Kidney tubule cell (primary cell): ENCODE results near the gene C2orf81.
"Not testable (repeated sequence)": the region's sequence is repeated elsewhere in the genome, so short reads cannot be mapped to it uniquely, and the experiment has no call there.

Source experiments
- DNase-seq: peaks from one replicate; pipeline ENCODE4 v3.0.0-alpha.2; 2018; ENCODE audit warnings: low spot score

The C2orf81 gene

DNA sequence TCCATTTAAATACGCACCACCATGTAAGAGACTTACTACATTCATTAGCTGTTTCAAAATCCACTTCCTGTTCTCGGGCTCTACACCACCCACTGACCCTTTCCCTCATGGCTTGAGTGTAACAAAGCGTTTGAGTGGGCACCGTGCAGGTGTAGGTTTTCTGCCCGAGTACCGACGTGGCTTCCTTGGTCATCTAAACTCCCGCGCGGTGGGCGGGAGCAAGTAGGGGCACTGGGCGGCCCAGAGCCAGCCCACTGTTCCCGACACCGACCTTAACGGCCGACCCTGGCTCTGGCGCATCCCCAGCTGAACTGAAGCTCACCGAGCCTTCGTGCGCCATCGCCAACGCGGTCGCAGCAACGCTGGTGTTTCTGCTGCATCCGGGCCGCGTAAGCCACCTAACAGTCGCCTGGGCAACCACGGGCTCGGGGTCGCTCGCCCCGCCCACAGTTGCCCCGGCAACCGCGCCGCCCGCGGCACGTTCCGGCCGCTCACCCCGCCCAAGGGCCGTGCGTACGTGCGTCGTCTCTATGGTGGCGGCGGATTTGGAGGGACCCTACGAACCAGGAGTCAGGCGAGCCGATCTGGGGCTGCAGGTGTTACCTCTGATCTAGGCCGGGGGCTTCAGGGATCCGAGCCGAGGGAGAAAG lies at the start of gene C2orf81, which contains the start of gene WDR54:
Gene C2orf81 (minus strand): TSS at position 399 of the 650 bp plus-strand sequence. CDS start 59 bp downstream, at position 340.
Gene WDR54 (plus strand): TSS at position 510 of the 650 bp plus-strand sequence. CDS start 424 bp downstream, outside the sequence.
- peak; percentile 94 for DNase-seq

- not testable (repeated sequence) for DNase-seq
These were observed 49.3 kb upstream of the C2orf81 start for GRCh38 chr2:74470742-74471141.

- peak; percentile 13 for DNase-seq
These were observed 43.0 kb upstream of the C2orf81 start for GRCh38 chr2:74464406-74464805.

DNA sequence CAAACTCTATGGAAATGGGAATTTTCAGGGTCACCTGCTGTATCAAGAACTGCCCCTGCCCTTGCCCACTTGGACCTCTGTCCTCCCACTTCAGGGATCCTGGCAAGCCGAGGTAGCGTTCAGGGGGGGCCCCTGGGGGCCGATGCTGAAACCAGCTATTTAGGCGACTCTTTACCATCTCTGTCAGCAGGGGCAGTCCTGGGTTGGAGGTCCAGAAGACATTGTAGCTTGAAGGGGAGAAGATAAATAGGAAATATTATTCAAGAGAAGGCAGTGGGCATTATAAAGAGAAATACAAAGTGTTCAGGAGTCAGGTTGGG lies 41.3 kb upstream of the C2orf81 start:
- no peak for DNase-seq

GRCh38 chr2:74462054-74462785 lies 40.8 kb upstream of the C2orf81 start:
- no peak for DNase-seq

GRCh38 chr2:74461187-74462053 lies 40.0 kb upstream of the C2orf81 start:
- DNase-seq = no peak

- not testable (repeated sequence) for DNase-seq
These were observed 38.8 kb upstream of the C2orf81 start for GRCh38 chr2:74460187-74460586.

DNA sequence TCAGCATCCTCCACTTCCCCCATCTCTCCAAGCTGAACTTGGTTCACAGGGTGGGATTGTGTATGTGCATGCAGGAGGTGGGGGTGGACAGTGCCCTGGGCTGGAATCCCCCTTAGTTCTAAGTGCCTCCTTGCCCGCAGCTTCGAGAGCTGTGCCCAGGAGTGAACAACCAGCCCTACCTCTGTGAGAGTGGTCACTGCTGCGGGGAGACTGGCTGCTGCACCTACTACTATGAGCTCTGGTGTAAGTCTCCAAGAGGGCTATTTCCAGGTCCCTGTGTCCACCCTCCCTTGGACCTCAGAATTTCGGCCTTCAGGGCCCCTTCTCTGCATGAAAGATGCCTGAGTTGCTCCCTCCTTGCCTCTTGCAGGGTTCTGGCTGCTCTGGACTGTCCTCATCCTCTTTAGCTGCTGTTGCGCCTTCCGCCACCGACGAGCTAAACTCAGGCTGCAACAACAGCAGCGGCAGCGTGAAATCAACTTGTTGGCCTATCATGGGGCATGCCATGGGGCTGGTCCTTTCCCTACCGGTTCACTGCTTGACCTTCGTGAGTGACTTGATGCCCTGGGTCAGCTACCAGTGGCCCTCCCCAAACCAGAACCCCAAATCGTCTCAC lies 38.2 kb upstream of the C2orf81 start:
- not testable (repeated sequence) for DNase-seq

DNA sequence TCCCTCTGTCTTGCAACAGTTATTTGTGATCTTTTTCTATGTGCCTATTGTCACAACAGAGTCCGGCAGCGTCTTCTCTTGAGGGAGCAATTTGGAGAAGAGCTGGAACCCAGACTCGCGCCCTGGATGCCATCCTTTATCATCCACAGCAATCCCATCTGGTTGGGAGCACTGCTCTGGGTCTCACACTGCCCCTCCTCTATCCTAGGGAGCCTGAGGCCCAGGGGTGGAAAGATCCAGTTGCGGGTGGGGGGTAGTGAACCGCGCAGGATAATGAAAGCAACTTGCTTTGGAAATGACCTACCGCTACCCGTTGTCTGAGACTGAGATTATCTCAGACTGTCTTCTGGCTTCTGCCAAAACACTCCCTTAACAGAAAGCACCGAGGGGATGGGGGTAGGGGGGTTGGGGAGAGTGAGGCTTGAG lies 37.5 kb upstream of the C2orf81 start:
- peak; percentile 28 for DNase-seq

DNA sequence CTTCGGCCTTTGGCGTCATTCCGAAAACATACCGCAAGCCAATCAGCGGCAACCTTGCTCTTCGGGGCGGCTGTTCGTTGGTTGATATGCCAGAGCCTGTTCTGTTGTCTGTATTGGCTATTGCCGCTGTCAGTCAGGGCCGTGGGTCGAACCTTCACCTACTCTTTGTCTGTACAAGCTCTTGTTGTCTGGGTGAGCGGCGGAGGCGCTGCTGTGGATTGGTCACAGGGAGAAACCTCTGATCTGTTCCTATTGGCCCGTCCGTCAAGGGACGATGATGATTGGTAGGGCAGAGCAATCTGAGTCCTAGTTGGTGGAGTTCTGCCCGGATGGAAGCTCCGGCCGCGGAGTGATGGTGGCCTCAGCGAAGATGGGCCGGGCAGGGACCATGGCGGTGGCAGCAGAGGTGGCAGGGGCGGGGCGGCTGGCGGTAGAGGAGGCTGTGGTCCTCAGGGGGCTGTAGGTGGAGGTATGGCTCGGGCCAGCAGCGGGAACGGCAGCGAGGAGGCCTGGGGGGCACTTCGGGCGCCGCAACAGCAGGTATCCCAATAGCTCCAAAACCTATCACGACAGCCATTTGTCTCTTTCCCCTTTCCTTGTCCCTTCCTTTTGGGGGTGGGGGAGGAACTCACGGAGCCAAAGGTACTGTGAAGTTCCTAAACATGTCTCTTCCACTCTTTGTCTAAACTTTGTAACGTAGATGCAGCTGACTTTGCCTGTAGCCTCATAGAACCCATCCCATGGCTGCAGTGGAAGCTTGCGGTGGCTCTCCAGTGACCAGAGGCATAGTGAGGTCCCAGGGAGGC lies 36.9 kb upstream of the C2orf81 start, which contains the start of gene WBP1:
Gene WBP1 (plus strand): TSS at position 307 of the 806 bp plus-strand sequence. CDS start 165 bp downstream, at position 472.
- DNase-seq = peak; percentile 100

- DNase-seq = peak; percentile 64
These were observed 36.2 kb upstream of the C2orf81 start for GRCh38 chr2:74457549-74458131.

GRCh38 chr2:74457129-74457548 lies 35.7 kb upstream of the C2orf81 start:
- DNase-seq = no peak

DNA sequence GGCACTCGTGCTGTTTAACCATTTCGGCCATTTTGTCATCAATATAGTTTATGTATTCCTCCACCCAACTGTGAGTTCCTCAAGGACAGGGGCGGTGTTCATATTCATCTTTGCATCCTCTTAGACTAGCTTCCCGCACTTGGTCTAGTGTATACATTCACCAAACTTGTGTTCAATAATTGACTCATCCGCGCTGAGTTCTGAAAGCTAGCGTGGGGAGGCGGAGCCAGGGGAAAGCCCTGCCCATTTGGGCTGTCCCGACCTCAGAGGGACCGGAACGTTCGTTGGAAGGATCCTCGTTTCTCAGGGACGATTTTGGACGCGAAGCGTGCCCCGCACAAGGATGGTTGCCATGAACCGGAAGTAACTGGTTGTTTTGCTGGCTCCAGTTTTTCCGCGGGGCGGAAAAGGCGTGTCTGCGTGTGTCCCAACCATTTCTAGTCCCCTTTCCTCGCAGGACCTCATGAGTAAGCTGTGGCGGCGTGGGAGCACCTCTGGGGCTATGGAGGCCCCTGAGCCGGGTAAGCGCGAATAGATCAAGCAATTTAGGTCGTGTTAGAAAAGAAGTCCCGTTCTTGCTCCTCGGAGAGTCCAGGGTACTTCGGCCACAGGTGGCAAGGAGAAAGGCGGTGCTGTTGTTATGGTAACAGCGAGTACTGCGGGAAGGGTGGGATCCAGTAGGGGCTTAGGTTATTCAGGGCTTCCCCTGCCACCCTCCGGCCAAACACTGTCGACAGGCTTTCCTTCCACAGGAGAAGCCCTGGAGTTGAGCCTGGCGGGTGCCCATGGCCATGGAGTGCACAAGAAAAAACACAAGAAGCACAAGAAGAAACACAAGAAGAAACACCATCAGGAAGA lies 33.5 kb upstream of the C2orf81 start, which contains the start of gene INO80B:
Gene INO80B (plus strand): TSS at position 434 of the 858 bp plus-strand sequence. CDS start 30 bp downstream, at position 464.
- peak; percentile 98 for DNase-seq

DNA sequence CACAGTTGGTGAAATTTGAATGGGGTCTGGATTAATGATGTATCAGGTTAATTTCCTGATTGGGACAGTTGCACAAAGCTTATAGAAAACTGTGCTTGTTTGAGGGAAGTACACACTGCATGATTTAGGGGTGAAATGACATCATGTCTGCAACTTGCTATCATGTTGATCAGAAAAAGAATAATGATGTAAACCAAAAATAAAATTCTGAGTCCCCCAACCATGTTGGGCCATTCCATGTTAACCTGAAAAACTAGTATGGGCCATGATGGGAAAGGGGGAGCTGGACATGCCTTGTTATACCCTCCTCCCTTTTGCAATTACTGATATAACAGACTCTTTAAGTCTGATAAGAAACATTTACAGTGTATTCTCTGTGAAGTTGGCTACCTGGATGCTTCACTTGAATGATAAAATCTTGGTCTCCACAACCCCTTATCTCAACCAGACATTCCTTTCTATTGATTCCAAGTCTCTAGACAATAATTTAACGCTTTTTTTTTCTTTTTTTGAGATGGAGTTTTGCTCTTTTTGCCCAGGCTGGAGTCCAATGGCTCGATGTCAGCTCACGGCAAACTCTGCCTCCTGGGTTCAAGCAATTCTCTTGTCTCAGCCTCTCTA lies 29.3 kb upstream of the C2orf81 start:
- DNase-seq = no peak

DNA sequence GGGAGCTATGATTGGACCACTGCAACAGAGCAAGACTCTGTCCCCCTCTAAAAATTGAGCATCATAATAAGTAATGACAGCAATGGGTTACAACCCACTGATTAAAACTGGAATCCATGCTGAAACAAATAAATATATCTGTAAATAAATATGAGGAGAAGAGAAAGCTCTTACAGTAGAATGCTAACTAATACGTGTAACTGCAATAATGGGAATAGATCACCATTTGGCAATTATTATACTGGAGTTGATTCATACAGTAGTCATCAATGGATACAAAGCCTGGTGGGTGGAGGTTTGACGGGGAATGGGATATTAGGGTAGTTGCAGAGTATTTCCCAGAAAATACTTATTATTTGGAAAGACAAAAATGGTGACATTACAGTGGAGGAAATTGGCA lies 27.4 kb upstream of the C2orf81 start:
- DNase-seq = no peak

DNA sequence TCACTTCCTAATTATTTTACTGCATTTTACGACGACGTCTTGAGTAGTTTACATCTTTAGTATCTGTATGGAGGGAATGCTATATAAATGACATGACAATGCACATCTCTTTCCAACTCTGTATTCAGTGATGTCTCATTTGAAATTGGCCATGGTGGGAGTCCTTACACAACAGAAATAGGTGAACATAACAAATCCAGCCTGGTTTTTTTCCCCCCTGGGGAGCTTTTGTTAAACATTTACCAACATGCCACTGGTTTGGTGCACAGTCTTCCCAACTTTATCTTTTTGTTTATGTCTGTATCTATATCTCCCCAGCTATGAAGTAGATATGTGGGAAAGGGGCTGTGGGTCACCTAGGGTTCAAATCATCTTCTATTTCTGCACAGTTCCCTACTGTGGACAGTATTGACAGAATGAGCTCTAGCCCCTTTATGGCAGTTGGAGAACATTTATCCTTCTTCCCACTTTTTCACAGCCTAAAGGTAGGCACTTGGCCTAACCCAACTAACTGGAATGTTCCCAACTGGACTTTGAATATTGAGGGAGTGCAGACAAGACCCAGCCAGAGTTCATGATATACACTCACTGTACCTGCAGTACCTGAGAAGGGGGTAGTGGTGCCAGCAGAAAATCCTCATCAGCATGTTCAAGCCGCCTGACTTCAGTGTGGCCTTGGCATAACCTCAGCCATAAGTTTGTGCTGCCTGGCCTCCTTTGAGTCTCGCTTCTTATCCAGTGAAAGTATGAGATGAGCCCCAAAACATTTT lies 26.0 kb upstream of the C2orf81 start:
- DNase-seq = peak; percentile 31

DNA sequence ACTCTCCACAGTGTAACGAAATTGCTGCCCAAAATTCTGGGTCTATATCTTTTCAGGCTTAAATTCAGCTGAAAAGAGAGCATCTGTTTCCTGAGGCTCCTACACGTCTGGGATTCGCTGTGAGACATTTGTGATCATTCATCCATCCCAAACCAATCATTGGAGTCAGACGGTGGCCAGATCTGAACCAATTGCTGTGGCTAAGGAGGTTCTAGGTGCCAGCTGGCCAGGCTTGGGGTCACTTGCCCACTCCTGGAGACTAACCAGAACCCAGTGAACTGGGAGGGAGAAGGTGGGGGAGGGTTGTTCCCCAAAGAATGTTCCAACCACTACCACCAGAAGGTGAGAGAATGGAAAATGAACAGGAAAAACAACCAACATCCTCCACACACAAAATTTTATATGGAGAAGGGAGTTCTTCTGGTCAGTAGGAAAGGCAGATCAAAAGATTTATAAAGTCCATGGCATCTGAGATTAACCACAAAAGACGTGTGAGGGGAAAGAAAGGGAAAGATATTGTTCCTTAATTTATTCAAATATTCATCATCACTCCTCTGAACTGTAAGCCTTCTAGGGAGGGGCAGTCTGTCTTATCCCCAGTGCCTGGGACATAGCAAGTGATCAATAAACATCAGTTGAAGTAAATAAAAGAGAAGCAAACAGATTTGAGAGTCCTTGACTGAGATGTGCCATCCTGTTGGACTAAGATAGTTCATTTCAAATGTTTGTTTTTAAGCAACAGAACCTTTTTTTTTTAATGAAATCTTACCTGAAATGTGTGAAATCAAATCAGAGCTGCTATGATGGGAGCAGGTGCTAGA lies 23.3 kb upstream of the C2orf81 start:
- no peak for DNase-seq
